MM.1S (cell line): Measurements from ENCODE around the gene LKAAEAR1.

ENCODE experiments used
- DNase-seq: peaks from one replicate; pipeline ENCODE4 v3.0.0-alpha.2; 2015
- H2AFZ ChIP-seq: fragments of 300-600 bp; sonication (generic); 2 replicates; pipeline ENCODE4 v1.6.0; 2016; ENCODE audit warnings: antibody characterized with exemption, low read length
- H3F3A ChIP-seq: fragments of 300-600 bp; sonication (generic); 2 replicates; pipeline ENCODE4 v1.6.1; 2016; ENCODE audit warnings: mild to moderate bottlenecking, antibody characterized with exemption, low read length, moderate library complexity, mixed read lengths; ENCODE audit not compliant: insufficient read depth
- H3K27ac ChIP-seq: fragments of 300-600 bp; sonication (generic); 2 replicates; pipeline ENCODE4 v1.5.1; 2016; ENCODE audit warnings: mild to moderate bottlenecking, low read length
- H3K27me3 ChIP-seq: fragments of 300-600 bp; sonication (generic); replicated peaks from 2 replicates; pipeline ENCODE4 v1.6.0; 2016; ENCODE audit warnings: low read length; ENCODE audit not compliant: insufficient read depth
- H3K36me3 ChIP-seq: fragments of 300-600 bp; sonication (generic); replicated peaks from 2 replicates; pipeline ENCODE4 v1.6.1; 2016; ENCODE audit warnings: mild to moderate bottlenecking, low read length, mixed read lengths; ENCODE audit not compliant: insufficient read depth
- H3K4me1 ChIP-seq: fragments of 300-600 bp; sonication (generic); 2 replicates; pipeline ENCODE4 v1.6.1; 2016; ENCODE audit warnings: low read length, mixed read lengths
- H3K4me2 ChIP-seq: fragments of 300-600 bp; sonication (generic); 2 replicates; pipeline ENCODE4 v1.6.0; 2016; ENCODE audit warnings: low read depth, low read length
- H3K4me3 ChIP-seq: fragments of 300-600 bp; sonication (generic); 2 replicates; pipeline ENCODE4 v1.5.1; 2016; ENCODE audit warnings: low read length, mixed read lengths
- H3K79me2 ChIP-seq: fragments of 300-600 bp; sonication (generic); 2 replicates; pipeline ENCODE4 v1.6.1; 2016; ENCODE audit warnings: mixed run types, low read length, mixed read lengths
- H3K9ac ChIP-seq: fragments of 300-600 bp; sonication (generic); 2 replicates; pipeline ENCODE4 v1.6.1; 2016; ENCODE audit warnings: low read length, mixed read lengths
- H3K9me2 ChIP-seq: fragments of 300-600 bp; sonication (generic); replicated peaks from 2 replicates; pipeline ENCODE4 v1.6.1; 2016; ENCODE audit warnings: mild to moderate bottlenecking, low read length, mixed read lengths; ENCODE audit not compliant: insufficient read depth
- H3K9me3 ChIP-seq: fragments of 300-600 bp; sonication (generic); replicated peaks from 2 replicates; pipeline ENCODE4 v1.6.1; 2016; ENCODE audit warnings: mild to moderate bottlenecking, low read length, mixed read lengths; ENCODE audit not compliant: insufficient read depth
- H4K20me1 ChIP-seq: fragments of 300-600 bp; sonication (generic); 2 replicates; pipeline ENCODE4 v1.6.1; 2016; ENCODE audit warnings: mild to moderate bottlenecking, low read length, moderate library complexity, mixed read lengths; ENCODE audit not compliant: insufficient read depth
- EZH2 ChIP-seq: fragments of 300-600 bp; sonication (generic); optimal IDR thresholded peaks from 2 replicates; pipeline ENCODE3; 2017; ENCODE audit warnings: low read depth, mild to moderate bottlenecking, antibody characterized with exemption, low read length, mixed read lengths
- EZH2phosphoT487 ChIP-seq: fragments of 300-600 bp; sonication (generic); IDR thresholded peaks from 2 replicates; pipeline ENCODE4 v1.6.1; 2018; ENCODE audit warnings: antibody characterized with exemption, low read length
- TF ChIP-seq, protein P1 (sequence below): fragments of 300-600 bp; sonication (generic); IDR thresholded peaks from 2 replicates; pipeline ENCODE4 v1.5.1; 2016; ENCODE audit warnings: antibody characterized with exemption, low read length, mixed read lengths

The LKAAEAR1 gene

GRCh38 chr20:64082126-64082731 lies 2.0 kb downstream of the LKAAEAR1 start:
- Histone ChIP-seq H2AFZ (no peak overlapping the region), H3K27me3 (peaks cover 61% of the 10 kb centered on the region), H3F3A (peaks cover 26% of the 10 kb centered on the region), H3K9me3 (no peaks in the 10 kb centered on the region), H3K27ac (no peak overlapping the region), H3K4me2 (no peak overlapping the region), H3K4me1 (peaks cover 17% of the 10 kb centered on the region), H3K9ac (no peak overlapping the region), H3K79me2 (no peaks in the 10 kb centered on the region), H3K36me3 (no peaks in the 10 kb centered on the region), H4K20me1 (no peaks in the 10 kb centered on the region), H3K4me3 (no peak overlapping the region), H3K9me2 (no peaks in the 10 kb centered on the region)
- DNase-seq, result no peak
- TF ChIP-seq EZH2 (no peak), EZH2phosphoT487 (no peak)
- TF ChIP-seq, protein P1, sequence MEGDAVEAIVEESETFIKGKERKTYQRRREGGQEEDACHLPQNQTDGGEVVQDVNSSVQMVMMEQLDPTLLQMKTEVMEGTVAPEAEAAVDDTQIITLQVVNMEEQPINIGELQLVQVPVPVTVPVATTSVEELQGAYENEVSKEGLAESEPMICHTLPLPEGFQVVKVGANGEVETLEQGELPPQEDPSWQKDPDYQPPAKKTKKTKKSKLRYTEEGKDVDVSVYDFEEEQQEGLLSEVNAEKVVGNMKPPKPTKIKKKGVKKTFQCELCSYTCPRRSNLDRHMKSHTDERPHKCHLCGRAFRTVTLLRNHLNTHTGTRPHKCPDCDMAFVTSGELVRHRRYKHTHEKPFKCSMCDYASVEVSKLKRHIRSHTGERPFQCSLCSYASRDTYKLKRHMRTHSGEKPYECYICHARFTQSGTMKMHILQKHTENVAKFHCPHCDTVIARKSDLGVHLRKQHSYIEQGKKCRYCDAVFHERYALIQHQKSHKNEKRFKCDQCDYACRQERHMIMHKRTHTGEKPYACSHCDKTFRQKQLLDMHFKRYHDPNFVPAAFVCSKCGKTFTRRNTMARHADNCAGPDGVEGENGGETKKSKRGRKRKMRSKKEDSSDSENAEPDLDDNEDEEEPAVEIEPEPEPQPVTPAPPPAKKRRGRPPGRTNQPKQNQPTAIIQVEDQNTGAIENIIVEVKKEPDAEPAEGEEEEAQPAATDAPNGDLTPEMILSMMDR, result no peak

DNA sequence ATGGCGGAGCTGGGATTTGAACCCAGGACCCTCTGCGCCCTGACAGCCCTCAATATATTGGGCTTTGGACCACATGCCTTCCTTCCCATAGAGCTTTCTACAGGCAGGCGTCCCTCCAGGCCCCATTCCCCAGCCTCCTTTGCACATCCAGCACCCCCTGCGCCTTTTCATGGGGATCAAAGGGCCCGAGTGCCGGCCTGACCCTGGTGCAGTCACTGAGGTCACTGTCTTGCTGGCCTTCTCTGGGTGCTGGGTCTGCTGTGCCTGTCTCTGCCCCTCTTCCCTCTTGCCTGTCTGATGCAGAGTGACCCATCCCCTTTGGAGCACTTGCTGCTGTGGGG lies 2.6 kb downstream of the LKAAEAR1 start:
- no peak overlapping the region for H3K4me3 ChIP-seq
- H3K36me3 ChIP-seq, result no peaks in the 10 kb centered on the region
- H3K27ac ChIP-seq, result no peak overlapping the region
- no peaks in the 10 kb centered on the region for H3K9me2 ChIP-seq
- no peaks in the 10 kb centered on the region for H3K9me3 ChIP-seq
- no peak for TF ChIP-seq EZH2
- TF ChIP-seq, protein P1, result no peak
- TF ChIP-seq EZH2phosphoT487, result no peak
- no peak overlapping the region for H3K4me2 ChIP-seq
- no peak for DNase-seq
- H3K79me2 ChIP-seq, result no peaks in the 10 kb centered on the region
- no peaks in the 10 kb centered on the region for H4K20me1 ChIP-seq
- peaks cover 58% of the 10 kb centered on the region for H3K27me3 ChIP-seq
- H3K9ac ChIP-seq, result no peak overlapping the region
- peaks cover 26% of the 10 kb centered on the region for H3F3A ChIP-seq
- H3K4me1 ChIP-seq, result peaks cover 17% of the 10 kb centered on the region
- H2AFZ ChIP-seq, result no peak overlapping the region

GRCh38 chr20:64080813-64081623 lies 3.2 kb downstream of the LKAAEAR1 start:
- H3K9me3 ChIP-seq, result no peaks in the 10 kb centered on the region
- no peaks in the 10 kb centered on the region for H3K79me2 ChIP-seq
- H3K4me2 ChIP-seq, result no peak overlapping the region
- H3K27ac ChIP-seq, result no peak overlapping the region
- no peak overlapping the region for H2AFZ ChIP-seq
- peaks cover 17% of the 10 kb centered on the region for H3K4me1 ChIP-seq
- H3K4me3 ChIP-seq, result no peak overlapping the region
- H3F3A ChIP-seq, result peaks cover 26% of the 10 kb centered on the region
- peak; percentile 2 for DNase-seq
- H3K9ac ChIP-seq, result no peak overlapping the region
- no peak for TF ChIP-seq EZH2phosphoT487
- TF ChIP-seq, protein P1, result no peak
- TF ChIP-seq EZH2, result no peak
- no peaks in the 10 kb centered on the region for H3K9me2 ChIP-seq
- no peaks in the 10 kb centered on the region for H4K20me1 ChIP-seq
- no peaks in the 10 kb centered on the region for H3K36me3 ChIP-seq
- peaks cover 52% of the 10 kb centered on the region for H3K27me3 ChIP-seq
